Right lobe of liver (tissue), 4 donors: ENCODE data around the gene ATP7B.

Experiments
- CTCF ChIP-seq, 4 donors: fragments of 200-600 bp in 3 of 4; fragments of 450-650 bp in 1 of 4; IDR thresholded peaks; one replicate each; pipeline versions ENCODE4 v1.5.1 to v1.8.0; 2016 to 2022; ENCODE audit warnings: antibody characterized with exemption in 4 of 4, mild to moderate bottlenecking in 2 of 4
- POLR2A ChIP-seq: fragments of 450-650 bp; IDR thresholded peaks from one replicate; pipeline ENCODE4 v1.6.1; 2017; ENCODE audit warnings: antibody characterized with exemption, mild to moderate bottlenecking
- donor health status: DM: no; HTN: no; CAD: no.
- donor health status: DM: no; HTN: no; CAD: no.
- donor health status: DM: no; HTN: yes; CAD: no.

DNA sequence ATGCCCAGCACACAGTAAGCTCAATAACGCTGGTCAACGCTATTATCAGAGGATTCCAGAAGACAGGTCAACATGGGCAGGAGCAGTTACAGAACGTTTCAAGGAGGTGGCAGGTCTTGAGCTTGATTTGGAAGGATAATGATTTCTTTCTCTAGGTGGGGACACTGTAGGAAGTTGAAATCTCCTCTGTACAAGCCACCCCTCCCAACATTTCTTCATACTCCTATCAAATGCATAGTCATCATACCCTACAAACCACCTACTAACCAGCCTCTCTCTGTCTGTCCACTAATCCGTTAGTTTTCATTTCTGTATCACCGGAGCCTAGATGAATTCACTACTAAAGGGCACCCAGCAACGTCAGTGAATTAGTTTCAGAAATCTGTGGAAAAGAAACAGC is 1.3 kb downstream of the ATP7B start:
- TF ChIP-seq POLR2A (no peak), CTCF (IDR thresholded peaks at IDR 0.05) (no peak)
